Left ventricle myocardium inferior (tissue), 1 donor: ENCODE measurements around the gene COL8A1. TPM values are rescaled to one million over a fixed set of nuclear protein-coding genes. Genes with fewer than 3 reads are reported as not detected.

ENCODE experiments used
- DNase-seq: peaks from one replicate; pipeline ENCODE4 v3.0.0-alpha.2; 2020
- H3K27ac ChIP-seq: fragments of 200-600 bp; replicated peaks from 2 replicates; pipeline ENCODE4 v1.8.0; 2021
- H3K27me3 ChIP-seq: fragments of 200-600 bp; 2 replicates; pipeline ENCODE4 v1.8.0; 2021; ENCODE audit warnings: low read depth
- H3K36me3 ChIP-seq: fragments of 200-600 bp; 2 replicates; pipeline ENCODE4 v1.8.0; 2021
- H3K4me1 ChIP-seq: fragments of 200-600 bp; 2 replicates; pipeline ENCODE4 v1.8.0; 2021
- H3K4me3 ChIP-seq: fragments of 200-600 bp; 2 replicates; pipeline ENCODE4 v1.8.0; 2021; ENCODE audit warnings: mild to moderate bottlenecking, moderate library complexity
- H3K9me3 ChIP-seq: fragments of 200-600 bp; replicated peaks from 2 replicates; pipeline ENCODE4 v1.8.0; 2021
- intact Hi-C: fragments of 100-400 bp; cut with micrococcal nuclease; formaldehyde crosslinking; loops from one replicate; pipeline ENCODE4 v1.11.0; 2022
- total RNA-seq: library from RNA; stranded (reverse); fragmentation: NEBNext Ultra II Directional; extraction: Animal tissue kit (Norgen Biotek cat#: 25700); gene quantifications from one replicate; pipeline ENCODE4 v1.2.1, GENCODE V29; 2021
- TF ChIP-seq, protein P1 (sequence below): fragments of 200-600 bp; IDR thresholded peaks from 2 replicates; pipeline ENCODE4 v1.8.0; 2021; ENCODE audit warnings: antibody characterized with exemption, mild to moderate bottlenecking, borderline replicate concordance
- donor health status: DM: no; HTN: yes; CAD: no; lungs with severe emphysema.

Gene COL8A1
- total RNA-seq, 1 donor from 2014 or later: 16.4 TPM

DNA sequence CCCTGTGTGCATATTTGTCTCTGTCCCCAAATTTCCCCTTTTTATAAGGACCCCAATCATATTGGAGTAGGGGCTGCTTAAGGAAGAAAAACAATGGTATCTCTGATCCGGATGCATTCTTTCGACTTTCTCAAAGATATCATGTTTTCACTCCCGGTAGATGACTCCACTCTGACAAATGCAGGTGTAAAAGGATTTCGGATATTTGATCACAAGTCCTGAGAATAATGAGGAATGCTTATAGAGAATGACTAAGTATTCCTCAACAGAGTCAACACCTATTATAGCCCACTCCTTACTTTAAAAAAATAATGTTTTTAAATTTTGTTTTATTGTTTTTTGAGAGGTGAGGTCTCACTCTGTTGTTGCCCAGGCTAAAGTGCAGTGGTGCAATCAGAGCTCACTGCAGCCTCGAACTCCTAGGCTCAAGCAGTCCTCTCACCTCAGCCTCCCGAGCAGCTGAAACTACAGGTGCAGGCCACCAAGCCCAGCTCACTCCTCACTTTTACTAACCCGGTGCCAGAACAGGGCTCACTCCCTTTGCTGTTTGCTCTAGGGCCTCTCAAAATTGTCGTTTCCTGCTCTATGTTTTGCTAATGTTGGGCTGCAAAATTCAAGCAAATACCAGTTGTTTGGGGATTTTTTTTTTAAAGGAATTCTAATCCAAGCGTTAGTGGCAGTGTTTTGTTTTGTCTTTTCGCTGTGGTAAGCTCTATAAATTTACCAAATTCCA lies 24.6 kb downstream of the COL8A1 start:
- no peak overlapping the region for H3K4me3 ChIP-seq
- TF ChIP-seq, protein P1, sequence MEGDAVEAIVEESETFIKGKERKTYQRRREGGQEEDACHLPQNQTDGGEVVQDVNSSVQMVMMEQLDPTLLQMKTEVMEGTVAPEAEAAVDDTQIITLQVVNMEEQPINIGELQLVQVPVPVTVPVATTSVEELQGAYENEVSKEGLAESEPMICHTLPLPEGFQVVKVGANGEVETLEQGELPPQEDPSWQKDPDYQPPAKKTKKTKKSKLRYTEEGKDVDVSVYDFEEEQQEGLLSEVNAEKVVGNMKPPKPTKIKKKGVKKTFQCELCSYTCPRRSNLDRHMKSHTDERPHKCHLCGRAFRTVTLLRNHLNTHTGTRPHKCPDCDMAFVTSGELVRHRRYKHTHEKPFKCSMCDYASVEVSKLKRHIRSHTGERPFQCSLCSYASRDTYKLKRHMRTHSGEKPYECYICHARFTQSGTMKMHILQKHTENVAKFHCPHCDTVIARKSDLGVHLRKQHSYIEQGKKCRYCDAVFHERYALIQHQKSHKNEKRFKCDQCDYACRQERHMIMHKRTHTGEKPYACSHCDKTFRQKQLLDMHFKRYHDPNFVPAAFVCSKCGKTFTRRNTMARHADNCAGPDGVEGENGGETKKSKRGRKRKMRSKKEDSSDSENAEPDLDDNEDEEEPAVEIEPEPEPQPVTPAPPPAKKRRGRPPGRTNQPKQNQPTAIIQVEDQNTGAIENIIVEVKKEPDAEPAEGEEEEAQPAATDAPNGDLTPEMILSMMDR: no peak
- H3K4me1 ChIP-seq: peaks cover 26% of the 10 kb centered on the region
- intact Hi-C loops: no loop called here
- no peak for DNase-seq
- no peaks in the 10 kb centered on the region for H3K9me3 ChIP-seq
- H3K36me3 ChIP-seq: no peaks in the 10 kb centered on the region
- H3K27me3 ChIP-seq: no peaks in the 10 kb centered on the region
- no peak overlapping the region for H3K27ac ChIP-seq

DNA sequence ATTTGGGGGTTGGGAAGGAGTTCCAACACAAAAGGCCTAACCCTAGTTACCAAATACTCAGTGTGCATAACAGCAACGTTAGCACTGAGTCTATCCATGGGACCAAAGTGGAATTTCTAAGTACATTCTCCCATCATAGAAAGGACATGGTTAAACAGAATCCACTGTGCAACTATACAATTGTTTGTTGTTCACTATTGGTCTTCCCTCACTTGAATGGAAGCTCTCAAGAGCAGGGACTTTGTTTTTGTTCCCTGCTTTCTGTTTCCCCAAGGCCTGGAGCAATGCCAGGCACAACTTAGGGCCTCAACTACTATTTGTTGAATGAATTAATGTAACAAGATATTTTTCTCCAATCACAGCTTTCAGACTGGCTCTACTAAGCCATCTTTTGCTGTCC lies 25.6 kb downstream of the COL8A1 start:
- DNase-seq: no peak
- Histone ChIP-seq H3K4me1 (peaks cover 17% of the 10 kb centered on the region), H3K27ac (no peak overlapping the region), H3K36me3 (no peaks in the 10 kb centered on the region), H3K9me3 (no peaks in the 10 kb centered on the region), H3K27me3 (no peaks in the 10 kb centered on the region), H3K4me3 (no peak overlapping the region)
- intact Hi-C loops: no loop called here
- TF ChIP-seq, protein P1: no peak

DNA sequence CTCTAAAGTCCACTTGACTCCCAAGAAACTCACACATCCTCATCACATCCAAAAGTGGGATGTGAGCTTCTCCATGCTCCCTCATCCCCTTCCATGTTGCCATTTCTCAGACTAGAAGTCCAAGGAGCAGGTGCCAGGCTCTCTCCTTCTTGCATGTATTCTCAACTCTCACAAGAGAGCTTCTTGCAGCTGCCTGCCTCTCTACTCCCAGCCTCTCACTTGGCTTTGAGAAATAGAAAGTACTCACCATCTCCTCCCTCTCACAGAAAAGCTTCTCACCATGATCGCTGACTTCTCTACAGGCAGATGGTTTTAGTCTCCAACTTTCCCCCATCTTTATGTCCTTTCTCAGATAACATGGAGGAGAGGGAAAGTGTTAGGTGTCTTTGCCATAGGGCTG lies 26.6 kb downstream of the COL8A1 start:
- intact Hi-C loops: no loop called here
- H3K36me3 ChIP-seq: no peaks in the 10 kb centered on the region
- H3K4me1 ChIP-seq: peaks cover 15% of the 10 kb centered on the region
- TF ChIP-seq, protein P1: no peak
- no peaks in the 10 kb centered on the region for H3K9me3 ChIP-seq
- no peaks in the 10 kb centered on the region for H3K27me3 ChIP-seq
- no peak overlapping the region for H3K4me3 ChIP-seq
- H3K27ac ChIP-seq: peak overlapping the region; percentile 8
- no peak for DNase-seq

DNA sequence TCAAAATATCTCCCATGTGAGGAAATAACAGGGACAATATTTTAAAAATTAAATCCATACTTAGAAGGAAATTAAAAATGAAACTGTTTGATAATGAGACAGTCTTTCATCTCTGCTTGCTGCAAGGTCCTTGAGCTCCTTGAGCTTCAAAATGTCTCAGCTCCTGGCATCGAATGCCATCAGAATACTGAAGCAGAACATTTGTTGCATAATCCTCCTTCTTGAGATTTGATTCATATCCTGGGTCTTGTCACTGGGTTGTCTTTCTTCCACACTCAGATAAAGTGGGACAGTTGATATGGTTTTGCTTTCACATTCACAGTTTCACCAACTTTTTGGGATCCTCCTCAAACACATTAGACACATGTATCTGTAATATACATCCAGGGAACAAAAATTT lies 27.8 kb downstream of the COL8A1 start:
- Histone ChIP-seq H3K4me1 (peaks cover 7% of the 10 kb centered on the region), H3K36me3 (no peaks in the 10 kb centered on the region), H3K9me3 (no peaks in the 10 kb centered on the region), H3K27me3 (no peaks in the 10 kb centered on the region), H3K27ac (peak overlapping the region; percentile 56), H3K4me3 (no peak overlapping the region)
- intact Hi-C loops: no loop called here
- TF ChIP-seq, protein P1: no peak
- DNase-seq: no peak

DNA sequence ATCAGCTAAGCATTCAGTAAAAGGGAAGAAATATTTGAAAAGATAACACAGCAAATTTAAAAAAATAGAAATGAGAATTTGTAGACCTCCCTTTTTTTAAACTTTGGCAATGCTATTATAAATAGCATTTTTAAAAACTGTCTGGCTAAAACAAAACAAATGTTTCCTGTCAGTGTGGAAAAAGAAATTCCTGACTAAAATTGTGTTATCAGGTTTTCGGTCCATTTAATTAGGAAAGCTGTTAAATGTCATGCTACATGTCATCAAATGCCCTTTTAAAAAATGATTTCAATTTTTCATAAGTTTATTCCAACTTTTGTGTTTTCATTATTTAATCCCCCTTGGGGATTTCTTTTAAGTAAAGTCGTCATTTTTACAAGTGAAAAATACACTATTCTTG lies 29.6 kb downstream of the COL8A1 start:
- DNase-seq: no peak
- Histone ChIP-seq H3K4me3 (no peak overlapping the region), H3K9me3 (no peaks in the 10 kb centered on the region), H3K4me1 (peaks cover 7% of the 10 kb centered on the region), H3K36me3 (no peaks in the 10 kb centered on the region), H3K27ac (peak overlapping the region; percentile 56), H3K27me3 (no peaks in the 10 kb centered on the region)
- intact Hi-C loops: no loop called here
- TF ChIP-seq, protein P1: no peak
